Activated T-cell treated with anti-CD3 and anti-CD28 coated beads, Interleukin-2, amount 50 U/mL, for 4 hours (primary cell): ENCODE results near the gene SMARCE1. TPM values are rescaled to one million over a fixed set of nuclear protein-coding genes. Genes with fewer than 3 reads are reported as not detected.

Experiments used
- ATAC-seq, 2 donors: fragments of 200-7000 bp; cut with Tn5 transposase; one replicate each; pipeline ENCODE4 v1.10.0; 2021
- DNase-seq: peaks from one replicate; pipeline ENCODE4 v3.0.0-alpha.2; 2020
- H3K27me3 Mint-ChIP-seq: one replicate; pipeline ENCODE4 v1.8.0; 2021; ENCODE audit warnings: low read depth, mixed read lengths
- H3K36me3 Mint-ChIP-seq: one replicate; pipeline ENCODE4 v1.8.0; 2022; ENCODE audit warnings: mixed read lengths; ENCODE audit not compliant: insufficient read depth
- H3K4me1 Mint-ChIP-seq: one replicate; pipeline ENCODE4 v1.8.0; 2021; ENCODE audit warnings: low read depth, mixed read lengths
- H3K4me3 Mint-ChIP-seq: one replicate; pipeline ENCODE4 v1.8.0; 2021; ENCODE audit warnings: mild to moderate bottlenecking, moderate library complexity, mixed read lengths
- H3K9me3 Mint-ChIP-seq: one replicate; pipeline ENCODE4 v1.8.0; 2021; ENCODE audit warnings: mixed read lengths
- total RNA-seq, 3 donors: library from RNA; stranded (reverse); gene quantifications; one replicate each; pipeline ENCODE4 v1.2.1, GENCODE V29; 2021

SMARCE1 gene
- total RNA-seq, result 100 to 1,000 TPM; 105 to 117 (median 106) TPM

DNA sequence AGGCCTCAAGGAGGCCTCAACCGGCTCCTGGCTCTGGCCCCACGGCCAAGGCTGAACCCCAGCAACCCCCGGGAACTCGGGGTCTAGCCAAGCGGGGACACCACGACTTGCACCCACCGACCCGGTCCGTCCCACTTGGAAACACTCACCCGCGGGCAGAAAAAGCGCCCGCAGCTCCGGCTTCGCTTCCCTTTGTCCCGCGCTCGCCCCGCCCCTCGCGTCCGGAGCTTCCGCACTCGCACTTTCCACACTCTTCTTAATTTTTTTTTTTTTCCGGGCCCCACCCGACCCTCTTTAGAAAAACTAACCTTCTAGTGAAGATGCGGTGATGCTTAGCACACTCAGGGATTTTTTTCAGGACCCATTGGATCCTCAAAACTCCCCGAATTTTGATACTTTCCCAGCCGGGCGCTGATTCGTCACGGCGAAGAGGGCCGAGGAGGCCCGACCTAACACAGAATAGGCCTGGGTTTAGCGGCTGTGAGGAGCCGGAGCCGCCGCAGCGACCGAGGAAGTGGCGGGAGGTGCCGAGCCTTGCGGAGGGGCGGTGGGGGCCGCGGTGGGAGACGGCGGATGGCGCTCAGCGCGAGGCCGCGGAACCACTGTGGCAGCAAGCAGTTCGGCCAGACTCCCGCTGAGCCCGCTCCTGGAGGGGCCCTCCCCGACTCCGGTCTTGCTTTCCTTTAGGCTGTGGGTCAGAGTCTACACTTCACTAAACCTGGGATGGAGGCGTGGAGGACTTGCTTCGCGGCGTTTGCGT lies at the start of gene SMARCE1:
Gene SMARCE1 (minus strand): TSS at position 195 of the 760 bp plus-strand sequence. CDS start 2,016 bp downstream, outside the sequence.
- ATAC-seq (peak; percentile 76 to 78), DNase-seq (peak; percentile 62)
- Mint-ChIP-seq H3K4me3 (peak within 1 kb of the TSS; percentile 96), H3K4me1 (peaks cover 37% of the 10 kb centered on the region), H3K36me3 (peaks cover 21% of the 10 kb centered on the region), H3K9me3 (no peaks in the 10 kb centered on the region), H3K27me3 (no peaks in the 10 kb centered on the region)

- H3K36me3 Mint-ChIP-seq, result no peaks in the 10 kb centered on the region
- no peaks in the 10 kb centered on the region for H3K9me3 Mint-ChIP-seq
- DNase-seq (no peak), ATAC-seq (no peak)
- no peaks in the 10 kb centered on the region for H3K4me1 Mint-ChIP-seq
- H3K27me3 Mint-ChIP-seq, result peaks cover 21% of the 10 kb centered on the region
- no peak overlapping the region for H3K4me3 Mint-ChIP-seq
Measured at GRCh38 chr17:40697297-40697696, 49.7 kb upstream of the SMARCE1 start.

DNA sequence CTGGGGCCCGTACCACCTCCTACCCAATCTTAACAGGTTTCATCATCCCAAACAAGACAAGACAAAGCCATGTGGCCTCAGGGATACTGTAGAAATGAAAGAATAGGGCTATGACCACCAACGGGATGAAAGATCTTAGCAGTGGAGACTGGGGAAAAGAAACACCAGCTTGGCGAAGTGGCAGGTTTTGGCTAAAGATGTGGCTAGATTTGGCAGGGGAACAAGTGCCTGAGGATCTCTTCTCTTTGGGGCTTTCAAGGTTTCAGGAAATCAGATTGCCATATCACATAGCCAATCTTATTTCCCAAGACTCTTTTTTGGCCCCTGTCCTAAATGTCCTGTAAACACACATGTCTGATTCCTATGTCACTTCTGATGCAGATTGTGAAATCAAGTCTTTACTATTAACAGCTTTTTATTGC lies 49.0 kb upstream of the SMARCE1 start:
- no peaks in the 10 kb centered on the region for H3K4me1 Mint-ChIP-seq
- H3K36me3 Mint-ChIP-seq, result no peaks in the 10 kb centered on the region
- H3K4me3 Mint-ChIP-seq, result no peak overlapping the region
- no peaks in the 10 kb centered on the region for H3K9me3 Mint-ChIP-seq
- ATAC-seq (no peak), DNase-seq (no peak)
- peaks cover 21% of the 10 kb centered on the region for H3K27me3 Mint-ChIP-seq

- H3K36me3 Mint-ChIP-seq, result no peaks in the 10 kb centered on the region
- H3K4me3 Mint-ChIP-seq, result no peak overlapping the region
- ATAC-seq (no peak), DNase-seq (no peak)
- H3K4me1 Mint-ChIP-seq, result no peaks in the 10 kb centered on the region
- no peaks in the 10 kb centered on the region for H3K9me3 Mint-ChIP-seq
- peaks cover 22% of the 10 kb centered on the region for H3K27me3 Mint-ChIP-seq
Measured at GRCh38 chr17:40695874-40696472, 48.4 kb upstream of the SMARCE1 start.

DNA sequence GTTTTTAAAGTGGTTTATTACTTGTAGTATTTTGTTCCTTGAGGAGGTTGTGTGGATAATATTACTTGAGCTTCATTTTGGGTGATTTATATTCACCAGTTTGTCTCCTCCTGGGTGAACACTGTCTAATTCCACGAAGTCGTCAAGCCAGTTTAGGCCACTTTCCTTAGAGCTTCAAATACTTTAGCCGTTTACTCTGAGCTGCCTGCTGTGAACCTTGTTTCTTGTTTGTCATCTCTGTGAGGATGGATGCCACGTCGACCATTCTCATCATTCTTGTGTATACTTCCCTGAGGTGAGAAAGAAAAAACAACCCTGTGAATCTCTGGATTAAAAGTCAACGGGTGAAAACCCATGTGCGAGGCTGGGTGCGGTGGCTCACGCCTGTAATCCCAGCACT lies 47.0 kb upstream of the SMARCE1 start:
- Mint-ChIP-seq H3K36me3 (no peaks in the 10 kb centered on the region), H3K9me3 (no peaks in the 10 kb centered on the region), H3K4me3 (no peak overlapping the region), H3K4me1 (no peaks in the 10 kb centered on the region), H3K27me3 (peaks cover 23% of the 10 kb centered on the region)
- DNase-seq, result no peak
- ATAC-seq, result no peak

- no peak for DNase-seq
- ATAC-seq, result no peak
- no peaks in the 10 kb centered on the region for H3K4me1 Mint-ChIP-seq
- H3K9me3 Mint-ChIP-seq, result no peaks in the 10 kb centered on the region
- H3K27me3 Mint-ChIP-seq, result peaks cover 11% of the 10 kb centered on the region
- no peaks in the 10 kb centered on the region for H3K36me3 Mint-ChIP-seq
- H3K4me3 Mint-ChIP-seq, result no peak overlapping the region
Measured at GRCh38 chr17:40687106-40687505, 39.5 kb upstream of the SMARCE1 start.

- peaks cover 13% of the 10 kb centered on the region for H3K27me3 Mint-ChIP-seq
- no peaks in the 10 kb centered on the region for H3K4me1 Mint-ChIP-seq
- H3K4me3 Mint-ChIP-seq, result no peak overlapping the region
- no peak for DNase-seq
- no peaks in the 10 kb centered on the region for H3K9me3 Mint-ChIP-seq
- no peak for ATAC-seq
- H3K36me3 Mint-ChIP-seq, result no peaks in the 10 kb centered on the region
Measured at GRCh38 chr17:40686192-40686591, 38.6 kb upstream of the SMARCE1 start.

DNA sequence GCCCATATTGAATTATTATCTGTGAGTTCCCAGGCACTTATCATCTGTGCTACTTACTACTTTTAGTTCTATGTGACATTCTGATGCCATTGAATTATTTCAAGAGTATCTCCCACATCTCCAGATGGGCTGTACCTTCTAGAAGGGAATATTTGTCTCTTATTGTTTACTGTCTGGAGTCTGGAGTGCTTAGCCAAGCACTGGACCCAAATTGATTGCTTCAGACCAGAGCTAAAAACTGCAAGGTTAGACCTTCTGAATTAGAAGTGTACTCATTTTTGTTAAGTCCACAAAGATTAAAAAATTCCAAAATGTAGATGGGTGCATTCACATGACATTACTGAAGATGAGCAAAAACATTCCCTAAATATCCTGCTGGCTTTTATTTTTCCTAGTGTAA lies 33.4 kb upstream of the SMARCE1 start:
- no peak overlapping the region for H3K4me3 Mint-ChIP-seq
- ATAC-seq (no peak), DNase-seq (no peak)
- peaks cover 33% of the 10 kb centered on the region for H3K27me3 Mint-ChIP-seq
- no peaks in the 10 kb centered on the region for H3K36me3 Mint-ChIP-seq
- H3K4me1 Mint-ChIP-seq, result no peaks in the 10 kb centered on the region
- no peaks in the 10 kb centered on the region for H3K9me3 Mint-ChIP-seq

- Mint-ChIP-seq H3K27me3 (peaks cover 43% of the 10 kb centered on the region), H3K36me3 (no peaks in the 10 kb centered on the region), H3K4me1 (no peaks in the 10 kb centered on the region), H3K4me3 (no peak overlapping the region), H3K9me3 (no peaks in the 10 kb centered on the region)
- DNase-seq, result no peak
- no peak for ATAC-seq
Measured at GRCh38 chr17:40679523-40679907, 31.9 kb upstream of the SMARCE1 start.

DNA sequence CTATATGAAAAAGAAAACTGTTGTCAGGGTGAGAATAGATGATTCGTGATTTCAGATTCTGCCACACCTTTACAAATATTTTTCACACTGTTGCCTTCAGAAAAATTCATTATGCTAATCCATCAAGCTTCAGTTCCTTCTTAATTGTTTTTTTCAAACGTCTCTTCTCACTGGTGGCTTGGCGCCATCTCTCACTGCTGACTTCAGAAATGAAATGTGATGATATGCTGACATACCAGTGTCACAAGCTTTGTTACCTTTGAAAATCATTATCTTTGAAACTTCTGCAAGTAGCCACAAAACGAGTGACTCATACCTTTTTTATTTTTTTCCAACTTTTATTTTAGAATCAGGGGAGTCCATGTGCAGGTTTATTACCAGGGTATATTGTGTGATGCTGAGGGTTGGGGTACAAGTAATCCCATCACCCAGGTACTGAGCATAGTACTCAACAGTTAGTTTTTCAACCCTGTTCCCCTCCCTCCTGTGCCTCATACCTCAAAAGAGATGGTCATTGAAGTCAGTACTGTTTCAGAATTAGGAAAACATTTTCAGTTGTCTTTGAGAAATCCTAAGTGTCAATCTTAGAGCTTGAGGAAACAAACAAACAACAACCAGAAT lies 31.4 kb upstream of the SMARCE1 start:
- H3K4me3 Mint-ChIP-seq, result no peak overlapping the region
- no peaks in the 10 kb centered on the region for H3K4me1 Mint-ChIP-seq
- H3K27me3 Mint-ChIP-seq, result peaks cover 47% of the 10 kb centered on the region
- DNase-seq (no peak), ATAC-seq (peak; percentile 58 to 59)
- no peaks in the 10 kb centered on the region for H3K36me3 Mint-ChIP-seq
- no peaks in the 10 kb centered on the region for H3K9me3 Mint-ChIP-seq

GRCh38 chr17:40675905-40676304 lies 28.3 kb upstream of the SMARCE1 start:
- Mint-ChIP-seq H3K27me3 (peaks cover 40% of the 10 kb centered on the region), H3K4me3 (no peak overlapping the region), H3K36me3 (no peaks in the 10 kb centered on the region), H3K9me3 (no peaks in the 10 kb centered on the region), H3K4me1 (no peaks in the 10 kb centered on the region)
- no peak for DNase-seq
- no peak for ATAC-seq

DNA sequence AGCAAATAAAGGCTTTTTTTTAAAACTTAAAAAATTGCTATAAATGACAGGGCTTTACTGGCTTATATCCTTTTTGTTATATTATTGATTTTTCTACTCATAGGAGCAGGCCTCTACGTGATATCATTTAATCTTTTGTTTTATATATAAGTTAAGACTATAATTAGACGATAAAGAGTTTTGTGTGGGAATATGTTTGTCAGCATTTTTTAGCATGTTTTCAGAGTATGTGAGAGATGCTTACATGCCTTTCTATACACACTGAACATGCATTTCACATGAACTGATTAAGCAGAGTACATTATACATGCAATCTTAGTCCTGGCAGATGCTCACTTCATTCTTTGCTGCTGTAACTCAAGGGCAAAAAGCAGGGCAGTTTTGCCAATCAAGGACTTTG lies 25.0 kb upstream of the SMARCE1 start:
- Mint-ChIP-seq H3K9me3 (no peaks in the 10 kb centered on the region), H3K4me3 (no peak overlapping the region), H3K4me1 (no peaks in the 10 kb centered on the region), H3K36me3 (no peaks in the 10 kb centered on the region), H3K27me3 (peaks cover 34% of the 10 kb centered on the region)
- ATAC-seq, result no peak
- DNase-seq, result no peak

GRCh38 chr17:40671282-40671681 lies 23.7 kb upstream of the SMARCE1 start:
- H3K9me3 Mint-ChIP-seq, result no peaks in the 10 kb centered on the region
- no peaks in the 10 kb centered on the region for H3K4me1 Mint-ChIP-seq
- DNase-seq (no peak), ATAC-seq (no peak)
- no peak overlapping the region for H3K4me3 Mint-ChIP-seq
- no peaks in the 10 kb centered on the region for H3K36me3 Mint-ChIP-seq
- peaks cover 27% of the 10 kb centered on the region for H3K27me3 Mint-ChIP-seq

GRCh38 chr17:40666331-40666730 lies 18.7 kb upstream of the SMARCE1 start:
- H3K27me3 Mint-ChIP-seq, result peaks cover 35% of the 10 kb centered on the region
- H3K9me3 Mint-ChIP-seq, result no peaks in the 10 kb centered on the region
- no peak for DNase-seq
- H3K4me3 Mint-ChIP-seq, result no peak overlapping the region
- no peak for ATAC-seq
- H3K36me3 Mint-ChIP-seq, result no peaks in the 10 kb centered on the region
- H3K4me1 Mint-ChIP-seq, result peaks cover 2% of the 10 kb centered on the region
